ENCODE measurements around the gene GPN2. TPM values are rescaled to one million over a fixed set of nuclear protein-coding genes. Genes with fewer than 3 reads are reported as not detected.

Gene GPN2
- polyA plus RNA-seq, 1 donor (not counting 4 experiments of a cell fraction or from before 2014, with no cell fraction given) = 31.9 TPM

DNA sequence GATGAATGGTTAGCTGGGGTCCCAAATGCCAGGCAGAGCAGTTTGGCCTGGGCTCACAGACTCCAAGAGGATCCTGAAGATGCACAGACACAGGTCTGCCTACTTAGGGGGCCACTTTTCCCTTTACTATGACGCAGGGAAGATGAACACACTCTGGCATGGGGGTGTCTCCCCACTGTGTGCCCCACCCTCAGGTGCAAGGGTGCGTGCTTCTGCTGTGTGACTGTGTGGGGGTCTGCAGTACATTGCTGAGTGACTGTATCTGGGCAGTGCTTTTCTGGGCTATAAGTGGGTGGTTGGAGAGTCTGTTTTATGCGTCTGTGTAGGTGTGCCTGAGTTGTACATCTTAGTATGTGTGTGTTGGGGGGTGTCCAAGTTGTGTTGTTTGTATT is 19.9 kb upstream of the GPN2 start:
- Histone ChIP-seq H3K9me3 (ENCODE audit: control insufficient read depth, low read depth, low read length) (no peaks in the 10 kb centered on the region), H3K79me2 (ENCODE audit: control insufficient read depth, insufficient read depth, low read length) (no peaks in the 10 kb centered on the region), H3K9me1 (ENCODE audit: control insufficient read depth, extremely low read depth, insufficient read depth, low read length) (no peaks in the 10 kb centered on the region), H3K27me3 (ENCODE audit: control insufficient read depth, extremely low read depth, insufficient read depth, low read length) (no peaks in the 10 kb centered on the region), H2AFZ (ENCODE audit: control insufficient read depth, low read length) (no peak overlapping the region), H3K27ac (ENCODE audit: control insufficient read depth, insufficient read depth, low read length) (no peak overlapping the region), H3K4me1 (ENCODE audit: control insufficient read depth, extremely low read depth, insufficient read depth, low read length) (peaks cover 11% of the 10 kb centered on the region), H3K9ac (ENCODE audit: control insufficient read depth, extremely low read depth, insufficient read depth, low read length) (no peak overlapping the region), H3K4me2 (ENCODE audit: control insufficient read depth, extremely low read depth, insufficient read depth, low read depth, low read length) (no peak overlapping the region), H3K4me3 (ENCODE audit: control insufficient read depth in 2 of 3, extremely low read depth in 1 of 3, insufficient read depth in 2 of 3, low read depth in 1 of 3, low read length in 3 of 3) (no peak overlapping the region), H3K36me3 (ENCODE audit: control insufficient read depth in 2 of 2, extremely low read depth in 1 of 2, insufficient read depth in 2 of 2, low read length in 2 of 2) (no peaks in the 10 kb centered on the region), H4K20me1 (ENCODE audit: control insufficient read depth, extremely low read depth, insufficient read depth, low read length) (no peaks in the 10 kb centered on the region)
- dilution Hi-C loops (cut with MboI; ENCODE audit: extremely low pct_ligation_motif_present, low sequenced_read_pairs) = no loop called here
- no peak for DNase-seq (ENCODE audit: low read depth, low spot score)
- TF ChIP-seq, protein P1, sequence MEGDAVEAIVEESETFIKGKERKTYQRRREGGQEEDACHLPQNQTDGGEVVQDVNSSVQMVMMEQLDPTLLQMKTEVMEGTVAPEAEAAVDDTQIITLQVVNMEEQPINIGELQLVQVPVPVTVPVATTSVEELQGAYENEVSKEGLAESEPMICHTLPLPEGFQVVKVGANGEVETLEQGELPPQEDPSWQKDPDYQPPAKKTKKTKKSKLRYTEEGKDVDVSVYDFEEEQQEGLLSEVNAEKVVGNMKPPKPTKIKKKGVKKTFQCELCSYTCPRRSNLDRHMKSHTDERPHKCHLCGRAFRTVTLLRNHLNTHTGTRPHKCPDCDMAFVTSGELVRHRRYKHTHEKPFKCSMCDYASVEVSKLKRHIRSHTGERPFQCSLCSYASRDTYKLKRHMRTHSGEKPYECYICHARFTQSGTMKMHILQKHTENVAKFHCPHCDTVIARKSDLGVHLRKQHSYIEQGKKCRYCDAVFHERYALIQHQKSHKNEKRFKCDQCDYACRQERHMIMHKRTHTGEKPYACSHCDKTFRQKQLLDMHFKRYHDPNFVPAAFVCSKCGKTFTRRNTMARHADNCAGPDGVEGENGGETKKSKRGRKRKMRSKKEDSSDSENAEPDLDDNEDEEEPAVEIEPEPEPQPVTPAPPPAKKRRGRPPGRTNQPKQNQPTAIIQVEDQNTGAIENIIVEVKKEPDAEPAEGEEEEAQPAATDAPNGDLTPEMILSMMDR (optimal IDR thresholded peaks at IDR 0.05 in 1 of 3, IDR thresholded peaks at IDR 0.05 in 1 of 3, conservative IDR thresholded peaks at IDR 0.05 in 1 of 3; ENCODE audit: extremely low read depth in 1 of 3, insufficient read depth in 2 of 3, low read length in 3 of 3) = no peak
- TF ChIP-seq EZH2 (IDR thresholded peaks at IDR 0.05; ENCODE audit: low read length) = no peak
- no peak for FAIRE-seq

DNA sequence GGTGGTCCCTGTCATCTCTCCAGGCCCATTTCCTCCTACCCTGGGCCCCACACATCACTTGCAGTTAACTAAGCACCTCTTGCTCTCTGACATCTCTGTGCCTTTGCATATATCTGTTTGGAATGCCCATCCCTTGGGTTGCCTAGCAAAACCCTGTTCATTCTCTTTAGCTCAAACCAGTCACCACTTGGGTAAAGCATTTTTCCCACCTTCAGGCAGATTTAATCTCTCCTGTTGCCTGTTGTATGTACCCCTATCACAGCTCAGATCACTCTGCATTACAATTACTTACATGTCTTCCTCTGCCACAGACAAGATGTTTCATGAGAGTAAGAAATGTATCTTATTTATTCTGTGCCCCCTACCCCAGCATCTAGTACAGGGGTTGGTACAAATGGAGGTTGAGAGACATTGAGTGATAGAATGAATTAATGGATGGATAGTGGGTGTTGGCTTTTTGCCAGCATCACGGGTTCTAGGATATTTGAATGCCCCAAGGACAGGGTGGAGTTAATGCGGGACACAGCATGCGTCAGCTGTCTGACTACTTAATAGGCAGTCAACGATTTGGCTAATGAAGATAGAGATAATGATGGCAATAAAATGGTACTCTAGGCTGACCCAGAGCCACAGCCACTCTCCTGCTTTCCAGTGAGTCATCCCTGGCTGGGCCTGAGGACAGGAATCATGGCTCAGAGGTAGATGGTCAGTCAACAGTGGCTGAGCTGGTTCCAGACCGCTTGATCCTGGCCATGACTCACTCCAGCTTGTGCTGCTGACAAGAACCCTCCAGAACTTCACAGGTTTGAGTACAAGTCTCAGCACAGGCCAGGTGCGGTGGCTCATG is 17.2 kb upstream of the GPN2 start:
- TF ChIP-seq EZH2 (IDR thresholded peaks at IDR 0.05; ENCODE audit: low read length) = no peak
- TF ChIP-seq, protein P1 (optimal IDR thresholded peaks at IDR 0.05 in 1 of 3, IDR thresholded peaks at IDR 0.05 in 1 of 3, conservative IDR thresholded peaks at IDR 0.05 in 1 of 3; ENCODE audit: extremely low read depth in 1 of 3, insufficient read depth in 2 of 3, low read length in 3 of 3) = no peak
- Histone ChIP-seq H3K4me2 (ENCODE audit: control insufficient read depth, extremely low read depth, insufficient read depth, low read depth, low read length) (no peak overlapping the region), H2AFZ (ENCODE audit: control insufficient read depth, low read length) (no peak overlapping the region), H3K27ac (ENCODE audit: control insufficient read depth, insufficient read depth, low read length) (no peak overlapping the region), H4K20me1 (ENCODE audit: control insufficient read depth, extremely low read depth, insufficient read depth, low read length) (no peaks in the 10 kb centered on the region), H3K4me1 (ENCODE audit: control insufficient read depth, extremely low read depth, insufficient read depth, low read length) (peaks cover 11% of the 10 kb centered on the region), H3K9me3 (ENCODE audit: control insufficient read depth, low read depth, low read length) (no peaks in the 10 kb centered on the region), H3K4me3 (ENCODE audit: control insufficient read depth in 2 of 3, extremely low read depth in 1 of 3, insufficient read depth in 2 of 3, low read depth in 1 of 3, low read length in 3 of 3) (no peak overlapping the region), H3K9ac (ENCODE audit: control insufficient read depth, extremely low read depth, insufficient read depth, low read length) (no peak overlapping the region), H3K27me3 (ENCODE audit: control insufficient read depth, extremely low read depth, insufficient read depth, low read length) (no peaks in the 10 kb centered on the region), H3K9me1 (ENCODE audit: control insufficient read depth, extremely low read depth, insufficient read depth, low read length) (no peaks in the 10 kb centered on the region), H3K79me2 (ENCODE audit: control insufficient read depth, insufficient read depth, low read length) (no peaks in the 10 kb centered on the region), H3K36me3 (ENCODE audit: control insufficient read depth in 2 of 2, extremely low read depth in 1 of 2, insufficient read depth in 2 of 2, low read length in 2 of 2) (no peaks in the 10 kb centered on the region)
- DNase-seq (ENCODE audit: low read depth, low spot score) = peak; percentile 83
- dilution Hi-C loops (cut with MboI; ENCODE audit: extremely low pct_ligation_motif_present, low sequenced_read_pairs) = no loop called here
- peak; percentile 77 for FAIRE-seq

All from keratinocyte (primary cell).